A673 (cell line): Measurements from ENCODE around the gene FRAT1. TPM values are rescaled to one million over a fixed set of nuclear protein-coding genes. Genes with fewer than 3 reads are reported as not detected.
"Not testable (repeated sequence)": the region's sequence is repeated elsewhere in the genome, so short reads cannot be mapped to it uniquely, and the experiment has no call there.

Source experiments
- BruUV-seq: library from RNA; stranded (reverse); fragments of 400-500 nt; replicated peaks from 2 replicates; lab custom pipeline; 2021; lab: Mats Ljungman, UMichigan
- CTCF ChIA-PET: fragments of 300-600 bp; sonication (Branson Sonifier 250); formaldehyde crosslinking; loops from one replicate; lab custom pipeline; 2022; ENCODE audit warnings: antibody characterized with exemption; lab: Charles Lee
- POLR2A ChIA-PET: fragments of 300-600 bp; sonication (Branson Sonifier 250); formaldehyde crosslinking; loops from one replicate; lab custom pipeline; 2022; ENCODE audit warnings: antibody characterized with exemption; ENCODE audit not compliant: low non-redundant PET; lab: Charles Lee
- DNase-seq: peaks from one replicate; pipeline ENCODE4 v3.0.0-alpha.2; 2015; ENCODE audit warnings: low spot score
- H3K27ac ChIP-seq: fragments of 200-600 bp; sonication (generic); 2 replicates; pipeline ENCODE4 v1.5.1; 2016; ENCODE audit warnings: mixed run types, low read depth, mild to moderate bottlenecking, mixed read lengths, antibody characterized with exemption, low read length; ENCODE audit not compliant: poor library complexity, severe bottlenecking
- H3K27me3 ChIP-seq: fragments of 200-600 bp; sonication (generic); replicated peaks from 2 replicates; pipeline ENCODE4 v1.6.1; 2017; ENCODE audit warnings: mixed run types, low read depth, mild to moderate bottlenecking, mixed read lengths, antibody characterized with exemption, low read length; ENCODE audit not compliant: insufficient read depth, poor library complexity
- H3K36me3 ChIP-seq: fragments of 200-600 bp; sonication (generic); 2 replicates; pipeline ENCODE4 v1.6.1; 2016; ENCODE audit warnings: mixed run types, mild to moderate bottlenecking, mixed read lengths, antibody characterized with exemption, low read length; ENCODE audit not compliant: insufficient read depth, poor library complexity, severe bottlenecking
- H3K4me1 ChIP-seq: fragments of 200-600 bp; sonication (generic); 2 replicates; pipeline ENCODE4 v1.6.1; 2017; ENCODE audit warnings: mixed run types, mild to moderate bottlenecking, mixed read lengths, antibody characterized with exemption, low read length; ENCODE audit not compliant: insufficient read depth, poor library complexity, severe bottlenecking
- H3K4me3 ChIP-seq: fragments of 200-600 bp; sonication (generic); 2 replicates; pipeline ENCODE4 v1.5.1; 2016; ENCODE audit warnings: low read depth, mixed run types, mild to moderate bottlenecking, mixed read lengths, low read length; ENCODE audit not compliant: poor library complexity, severe bottlenecking
- H3K9me3 ChIP-seq: fragments of 200-600 bp; sonication (generic); 2 replicates; pipeline ENCODE4 v1.6.1; 2016; ENCODE audit warnings: mixed run types, low read depth, mild to moderate bottlenecking, mixed read lengths, antibody characterized with exemption, low read length; ENCODE audit not compliant: poor library complexity, severe bottlenecking
- CTCF ChIP-seq: fragments of 300-800, 200-600 bp; sonication (generic); conservative IDR thresholded peaks from 2 replicates; pipeline ENCODE4 v1.5.1; 2017; ENCODE audit warnings: low read depth, mild to moderate bottlenecking, antibody characterized with exemption, low read length, moderate library complexity, mixed read lengths
- EZH2 ChIP-seq: fragments of 200-600 bp; sonication (generic); IDR thresholded peaks from 2 replicates; pipeline ENCODE4 v1.6.1; 2017; ENCODE audit warnings: borderline replicate concordance, low read depth, mild to moderate bottlenecking, mixed read lengths, antibody characterized with exemption, low read length; ENCODE audit not compliant: poor library complexity, severe bottlenecking
- intact Hi-C: fragments of 100-400 bp; cut with micrococcal nuclease; formaldehyde crosslinking; loops from one replicate; pipeline ENCODE4 v1.10.0; 2022; ENCODE audit not compliant: unreplicated experiment
- total RNA-seq: library from RNA; stranded (reverse); gene quantifications from 2 replicates; pipeline ENCODE4 v1.2.3, GENCODE V29; 2021

Gene FRAT1
- total RNA-seq, 1 experiment from 2014 or later, result 0.45 TPM

GRCh38 chr10:97338041-97338440 lies 19.0 kb downstream of the FRAT1 start:
- no peaks in the 10 kb centered on the region for H3K36me3 ChIP-seq
- no peaks in the 10 kb centered on the region for H3K9me3 ChIP-seq
- TF ChIP-seq CTCF (no peak), EZH2 (no peak)
- no peak overlapping the region for H3K27ac ChIP-seq
- CTCF ChIA-PET, result no interaction called here
- no TSS peak for BruUV-seq
- peaks cover 18% of the 10 kb centered on the region for H3K4me1 ChIP-seq
- intact Hi-C loops, result no loop called here
- POLR2A ChIA-PET, result interaction anchor here (0.7 kb wide), 1 partner anchor 766 kb away, joined by 3 read pairs; no protein-coding TSS in a partner anchor
- no peak overlapping the region for H3K4me3 ChIP-seq
- no peaks in the 10 kb centered on the region for H3K27me3 ChIP-seq
- DNase-seq, result no peak

- H3K27ac ChIP-seq, result no peak overlapping the region
- no peak overlapping the region for H3K4me3 ChIP-seq
- no peaks in the 10 kb centered on the region for H3K36me3 ChIP-seq
- H3K9me3 ChIP-seq, result no peaks in the 10 kb centered on the region
- TF ChIP-seq EZH2 (no peak), CTCF (no peak)
- POLR2A ChIA-PET, result interaction anchor here (0.5 kb wide), 1 partner anchor 9 kb away, joined by 3 read pairs; no protein-coding TSS in a partner anchor
- DNase-seq, result no peak
- intact Hi-C loops, result no loop called here
- H3K4me1 ChIP-seq, result peaks cover 14% of the 10 kb centered on the region
- CTCF ChIA-PET, result no interaction called here
- no TSS peak for BruUV-seq
- no peaks in the 10 kb centered on the region for H3K27me3 ChIP-seq
Observed at GRCh38 chr10:97341416-97341815, 22.3 kb downstream of the FRAT1 start.

- H3K4me1 ChIP-seq, DNase-seq, H3K9me3 ChIP-seq, POLR2A ChIA-PET, H3K36me3 ChIP-seq, BruUV-seq, intact Hi-C loops, H3K27ac ChIP-seq, H3K27me3 ChIP-seq, H3K4me3 ChIP-seq: not testable (repeated sequence)
- CTCF ChIA-PET, result interaction anchor here (0.7 kb wide), 1 partner anchor 63 kb away, joined by 3 read pairs; no protein-coding TSS in a partner anchor
Observed at GRCh38 chr10:97343664-97344063, 24.6 kb downstream of the FRAT1 start.

- TF ChIP-seq CTCF (no peak), EZH2 (no peak)
- intact Hi-C loops, result no loop called here
- Histone ChIP-seq H3K27ac (no peak overlapping the region), H3K9me3 (no peaks in the 10 kb centered on the region), H3K36me3 (no peaks in the 10 kb centered on the region), H3K27me3 (no peaks in the 10 kb centered on the region), H3K4me3 (no peak overlapping the region), H3K4me1 (no peaks in the 10 kb centered on the region)
- no peak for DNase-seq
- BruUV-seq, result no TSS peak
- CTCF ChIA-PET, result no interaction called here
- POLR2A ChIA-PET, result no interaction called here
Observed at GRCh38 chr10:97347317-97347716, 28.2 kb downstream of the FRAT1 start.
